Smooth muscle cell (in vitro differentiated cells): ENCODE results near the gene SEMA3C. TPM values are rescaled to one million over a fixed set of nuclear protein-coding genes. Genes with fewer than 3 reads are reported as not detected.

Experiments used
- DNase-seq: peaks from one replicate; lab custom pipeline; 2025; ENCODE audit not compliant: unreplicated experiment; lab: John Stamatoyannopoulos, UW
- H2AFZ ChIP-seq: fragments of 200-600 bp; sonication (generic); 2 replicates; pipeline ENCODE4 v1.6.0; 2016; ENCODE audit warnings: antibody characterized with exemption, low read depth, mild to moderate bottlenecking
- H3F3A ChIP-seq: fragments of 200-600 bp; sonication (generic); 2 replicates; pipeline ENCODE4 v1.6.0; 2017; ENCODE audit warnings: antibody characterized with exemption, low read depth
- H3K27ac ChIP-seq: fragments of 200-600 bp; sonication (generic); 2 replicates; pipeline ENCODE4 v1.5.1; 2016; ENCODE audit warnings: low read depth, mild to moderate bottlenecking
- H3K27me3 ChIP-seq: fragments of 200-600 bp; sonication (generic); 2 replicates; pipeline ENCODE4 v1.6.1; 2016; ENCODE audit warnings: low read depth, mild to moderate bottlenecking
- H3K36me3 ChIP-seq: fragments of 200-600 bp; sonication (generic); 2 replicates; pipeline ENCODE4 v1.5.1; 2016; ENCODE audit warnings: low read depth
- H3K4me1 ChIP-seq: fragments of 200-600 bp; sonication (generic); 2 replicates; pipeline ENCODE4 v1.5.1; 2016; ENCODE audit warnings: low read depth
- H3K4me2 ChIP-seq: fragments of 200-600 bp; sonication (generic); 2 replicates; pipeline ENCODE4 v1.6.0; 2016; ENCODE audit warnings: mild to moderate bottlenecking
- H3K4me3 ChIP-seq: fragments of 200-600 bp; sonication (generic); 2 replicates; pipeline ENCODE4 v1.5.1; 2016; ENCODE audit warnings: mild to moderate bottlenecking
- H3K79me2 ChIP-seq: fragments of 200-600 bp; sonication (generic); 2 replicates; pipeline ENCODE4 v1.6.0; 2016; ENCODE audit warnings: low read depth, mild to moderate bottlenecking
- H3K9ac ChIP-seq: fragments of 200-600 bp; sonication (generic); 2 replicates; pipeline ENCODE4 v1.6.0; 2016; ENCODE audit warnings: low read depth
- H3K9me3 ChIP-seq: fragments of 200-600 bp; sonication (generic); replicated peaks from 2 replicates; pipeline ENCODE4 v1.5.1; 2016; ENCODE audit warnings: low read depth
- H4K20me1 ChIP-seq: fragments of 200-600 bp; sonication (generic); 2 replicates; pipeline ENCODE4 v1.6.0; 2016; ENCODE audit warnings: low read depth
- WGBS: methylation state at CpG from one replicate; pipeline ENCODE4 v1.1.7; 2016; ENCODE audit warnings: low lambda C conversion rate; 5-methylcytosine and 5-hydroxymethylcytosine counted together
- polyA plus RNA-seq: library from polyadenylated mRNA; unstranded; fragments of >200 nt; fragmentation: Nextera tagmentation; extraction: Ambion mirVana; gene quantifications from 2 replicates; pipeline ENCODE4 v1.2.1, GENCODE V29; 2016
- total RNA-seq: library from RNA; depleted of rRNA; stranded (reverse); fragments of >200 nt; gene quantifications from 2 replicates; pipeline ENCODE4 v1.2.3, GENCODE V29; 2014
- TF ChIP-seq, protein P1 (sequence below): fragments of 200-600 bp; sonication (generic); IDR thresholded peaks from 2 replicates; pipeline ENCODE4 v1.5.1; 2017; ENCODE audit warnings: borderline replicate concordance, mild to moderate bottlenecking, antibody characterized with exemption; ENCODE audit not compliant: insufficient read depth, poor library complexity, severe bottlenecking

The SEMA3C gene
- total and polyA plus RNA-seq, 2 experiments from 2014 or later, result 20.6 to 295 TPM

- no peak overlapping the region for H3K4me3 ChIP-seq
- TF ChIP-seq, protein P1, sequence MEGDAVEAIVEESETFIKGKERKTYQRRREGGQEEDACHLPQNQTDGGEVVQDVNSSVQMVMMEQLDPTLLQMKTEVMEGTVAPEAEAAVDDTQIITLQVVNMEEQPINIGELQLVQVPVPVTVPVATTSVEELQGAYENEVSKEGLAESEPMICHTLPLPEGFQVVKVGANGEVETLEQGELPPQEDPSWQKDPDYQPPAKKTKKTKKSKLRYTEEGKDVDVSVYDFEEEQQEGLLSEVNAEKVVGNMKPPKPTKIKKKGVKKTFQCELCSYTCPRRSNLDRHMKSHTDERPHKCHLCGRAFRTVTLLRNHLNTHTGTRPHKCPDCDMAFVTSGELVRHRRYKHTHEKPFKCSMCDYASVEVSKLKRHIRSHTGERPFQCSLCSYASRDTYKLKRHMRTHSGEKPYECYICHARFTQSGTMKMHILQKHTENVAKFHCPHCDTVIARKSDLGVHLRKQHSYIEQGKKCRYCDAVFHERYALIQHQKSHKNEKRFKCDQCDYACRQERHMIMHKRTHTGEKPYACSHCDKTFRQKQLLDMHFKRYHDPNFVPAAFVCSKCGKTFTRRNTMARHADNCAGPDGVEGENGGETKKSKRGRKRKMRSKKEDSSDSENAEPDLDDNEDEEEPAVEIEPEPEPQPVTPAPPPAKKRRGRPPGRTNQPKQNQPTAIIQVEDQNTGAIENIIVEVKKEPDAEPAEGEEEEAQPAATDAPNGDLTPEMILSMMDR, result no peak
- no peaks in the 10 kb centered on the region for H3K36me3 ChIP-seq
- no peaks in the 10 kb centered on the region for H3K4me1 ChIP-seq
- H3K27ac ChIP-seq, result no peak overlapping the region
- H3K79me2 ChIP-seq, result no peaks in the 10 kb centered on the region
- H3K4me2 ChIP-seq, result no peak overlapping the region
- H3F3A ChIP-seq, result no peaks in the 10 kb centered on the region
- H3K9ac ChIP-seq, result no peak overlapping the region
- WGBS, result 100% methylated on average over 1 of the region's 1 CpG
- no peak overlapping the region for H2AFZ ChIP-seq
- no peaks in the 10 kb centered on the region for H3K9me3 ChIP-seq
- no peaks in the 10 kb centered on the region for H3K27me3 ChIP-seq
- H4K20me1 ChIP-seq, result no peaks in the 10 kb centered on the region
- no peak for DNase-seq
These were observed 103.1 kb downstream of the SEMA3C start for GRCh38 chr7:80815733-80816132.

DNA sequence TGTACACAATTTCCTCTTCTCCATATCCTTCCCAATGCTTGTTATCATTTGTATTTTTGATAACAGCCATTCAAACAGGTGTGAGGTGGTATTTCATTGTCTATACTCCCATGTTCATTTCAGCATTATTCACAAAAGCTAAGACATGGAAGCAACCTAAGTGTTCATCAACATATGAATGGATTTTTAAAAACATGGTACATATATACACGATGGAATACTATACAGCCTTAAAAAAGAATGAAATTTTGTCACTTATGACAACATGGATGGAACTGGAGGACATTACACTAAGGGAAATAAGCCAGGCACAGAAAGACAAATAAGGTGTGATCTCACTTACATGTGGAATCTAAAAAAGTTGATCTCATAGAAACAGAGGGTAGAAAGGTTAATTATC lies 109.3 kb downstream of the SEMA3C start:
- TF ChIP-seq, protein P1, result no peak
- Histone ChIP-seq H3K27ac (peak overlapping the region; percentile 12), H4K20me1 (no peaks in the 10 kb centered on the region), H3K9me3 (no peaks in the 10 kb centered on the region), H3K36me3 (no peaks in the 10 kb centered on the region), H2AFZ (no peak overlapping the region), H3F3A (no peaks in the 10 kb centered on the region), H3K27me3 (no peaks in the 10 kb centered on the region), H3K4me1 (no peaks in the 10 kb centered on the region), H3K4me3 (no peak overlapping the region), H3K79me2 (no peaks in the 10 kb centered on the region), H3K4me2 (no peak overlapping the region), H3K9ac (no peak overlapping the region)
- WGBS, result 95% methylated on average over 1 of the region's 1 CpG
- no peak for DNase-seq

GRCh38 chr7:80807166-80807900 lies 111.5 kb downstream of the SEMA3C start:
- Histone ChIP-seq H3K27ac (peak overlapping the region; percentile 29), H3K9me3 (no peaks in the 10 kb centered on the region), H3K9ac (no peak overlapping the region), H3F3A (no peaks in the 10 kb centered on the region), H2AFZ (no peak overlapping the region), H3K79me2 (no peaks in the 10 kb centered on the region), H3K4me2 (peak overlapping the region; percentile 65), H3K4me1 (no peaks in the 10 kb centered on the region), H3K4me3 (no peak overlapping the region), H3K36me3 (no peaks in the 10 kb centered on the region), H4K20me1 (no peaks in the 10 kb centered on the region), H3K27me3 (no peaks in the 10 kb centered on the region)
- no peak for DNase-seq
- WGBS, result 54% methylated on average over 3 of the region's 3 CpGs
- TF ChIP-seq, protein P1, result no peak

DNA sequence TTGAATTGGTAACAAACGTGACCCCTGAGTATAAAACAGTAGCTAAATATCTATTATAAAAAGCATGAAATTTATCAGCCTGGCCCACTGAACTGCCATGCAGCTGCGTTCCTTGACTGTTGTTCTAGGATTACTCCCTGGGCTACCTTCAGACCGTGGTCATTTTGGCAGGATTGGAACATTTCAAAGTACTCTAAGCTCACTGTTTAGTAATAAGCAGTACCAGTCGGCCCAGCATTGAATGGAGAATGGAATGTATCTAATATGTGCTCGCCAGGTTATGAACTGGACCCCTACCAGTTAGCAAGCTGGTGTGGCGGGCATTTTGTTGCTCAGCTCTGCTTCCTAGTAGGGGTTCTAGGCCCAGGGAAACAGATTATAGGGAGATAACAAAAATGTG lies 112.2 kb downstream of the SEMA3C start:
- Histone ChIP-seq H3K4me1 (no peaks in the 10 kb centered on the region), H3K27me3 (no peaks in the 10 kb centered on the region), H3K27ac (peak overlapping the region; percentile 29), H3K79me2 (no peaks in the 10 kb centered on the region), H4K20me1 (no peaks in the 10 kb centered on the region), H3K9me3 (no peaks in the 10 kb centered on the region), H3K4me2 (no peak overlapping the region), H3K4me3 (no peak overlapping the region), H2AFZ (no peak overlapping the region), H3K9ac (no peak overlapping the region), H3K36me3 (no peaks in the 10 kb centered on the region), H3F3A (no peaks in the 10 kb centered on the region)
- WGBS, result 92% methylated on average over 6 of the region's 6 CpGs
- TF ChIP-seq, protein P1, result no peak
- no peak for DNase-seq
